ENCODE results near the gene GLCE. TPM values are rescaled to one million over a fixed set of nuclear protein-coding genes. Genes with fewer than 3 reads are reported as not detected.

GLCE gene
- total RNA-seq, 4 donors from 2014 or later: 20.4 to 26.1 (median 22.9) TPM

- H3K27me3 ChIP-seq: no peaks in the 10 kb centered on the region
- intact Hi-C loops (cut with DNase I): no loop called here
- no peak for DNase-seq
- no peak overlapping the region for H3K4me3 ChIP-seq
- H3K4me1 ChIP-seq: peaks cover 0 to 6% (median 0%) of the 10 kb centered on the region in 3 donors
- WGBS, 2 donors: 63 to 67% methylated on average over 2 of the region's 2 CpGs
- peaks cover 0 to 27% (median 0%) of the 10 kb centered on the region in 3 donors for H3K36me3 ChIP-seq
- peaks cover 0 to 19% (median 0%) of the 10 kb centered on the region in 3 donors for H3K9me3 ChIP-seq
- no peak overlapping the region for H3K27ac ChIP-seq
- TF ChIP-seq CTCF (IDR thresholded peaks at IDR 0.05) (peak in 3 of 6 experiments; percentile 20 to 39 (median 26)), POLR2A (IDR thresholded peaks at IDR 0.05) (no peak)
Observed at GRCh38 chr15:69225355-69226022, 65.1 kb downstream of the GLCE start.

- Histone ChIP-seq H3K36me3 (peaks cover 0 to 27% (median 0%) of the 10 kb centered on the region in 3 donors), H3K9me3 (peaks cover 0 to 19% (median 0%) of the 10 kb centered on the region in 3 donors), H3K4me1 (peaks cover 0 to 6% (median 0%) of the 10 kb centered on the region in 3 donors), H3K27me3 (no peaks in the 10 kb centered on the region), H3K27ac (no peak overlapping the region), H3K4me3 (no peak overlapping the region)
- no peak for TF ChIP-seq CTCF (IDR thresholded peaks at IDR 0.05)
- TF ChIP-seq POLR2A (IDR thresholded peaks at IDR 0.05): no peak
- no peak for DNase-seq
- intact Hi-C loops (cut with DNase I): no loop called here
- WGBS, 2 donors: 47 to 48% methylated on average over 3 of the region's 3 CpGs
Observed at GRCh38 chr15:69226023-69226355, 65.6 kb downstream of the GLCE start.

- TF ChIP-seq POLR2A (IDR thresholded peaks at IDR 0.05) (no peak), CTCF (IDR thresholded peaks at IDR 0.05) (no peak)
- intact Hi-C loops (cut with DNase I): no loop called here
- no peak for DNase-seq
- peaks cover 0 to 11% (median 0%) of the 10 kb centered on the region in 3 donors for H3K4me1 ChIP-seq
- 60 to 70% methylated on average over 4 of the region's 4 CpGs for WGBS, 2 donors
- no peak overlapping the region for H3K27ac ChIP-seq
- peaks cover 0 to 21% (median 0%) of the 10 kb centered on the region in 3 donors for H3K36me3 ChIP-seq
- H3K9me3 ChIP-seq: no peaks in the 10 kb centered on the region
- no peak overlapping the region for H3K4me3 ChIP-seq
- H3K27me3 ChIP-seq: no peaks in the 10 kb centered on the region
Observed at GRCh38 chr15:69232144-69232543, 71.7 kb downstream of the GLCE start.

- DNase-seq: no peak
- H3K4me3 ChIP-seq: no peak overlapping the region
- WGBS, 2 donors: 54 to 56% methylated on average over 1 of the region's 1 CpG
- peaks cover 0 to 21% (median 0%) of the 10 kb centered on the region in 3 donors for H3K36me3 ChIP-seq
- TF ChIP-seq POLR2A (IDR thresholded peaks at IDR 0.05) (no peak), CTCF (IDR thresholded peaks at IDR 0.05) (no peak)
- H3K27me3 ChIP-seq: no peaks in the 10 kb centered on the region
- H3K4me1 ChIP-seq: peaks cover 0 to 11% (median 0%) of the 10 kb centered on the region in 3 donors
- no peak overlapping the region for H3K27ac ChIP-seq
- intact Hi-C loops (cut with DNase I): no loop called here
- H3K9me3 ChIP-seq: no peaks in the 10 kb centered on the region
Observed at GRCh38 chr15:69232765-69233164, 72.3 kb downstream of the GLCE start.

- TF ChIP-seq POLR2A (IDR thresholded peaks at IDR 0.05): no peak
- TF ChIP-seq CTCF (IDR thresholded peaks at IDR 0.05): no peak
- DNase-seq: no peak
- Histone ChIP-seq H3K27ac (no peak overlapping the region), H3K9me3 (no peaks in the 10 kb centered on the region), H3K27me3 (no peaks in the 10 kb centered on the region), H3K4me3 (no peak overlapping the region), H3K4me1 (peaks cover 0 to 11% (median 0%) of the 10 kb centered on the region in 3 donors), H3K36me3 (peaks cover 0 to 9% (median 0%) of the 10 kb centered on the region in 3 donors)
- intact Hi-C loops (cut with DNase I): no loop called here
Observed at GRCh38 chr15:69234676-69235075, 74.2 kb downstream of the GLCE start.

All from esophagus squamous epithelium (tissue), 5 donors.